Right ventricle myocardium inferior (tissue), 1 donor: ENCODE data around the gene TYW1B. TPM values are rescaled to one million over a fixed set of nuclear protein-coding genes. Genes with fewer than 3 reads are reported as not detected.
"Not testable (repeated sequence)": the region's sequence is repeated elsewhere in the genome, so short reads cannot be mapped to it uniquely, and the experiment has no call there.

Experiments
- ATAC-seq: fragments of 200-7000 bp; cut with Tn5 transposase; one replicate; pipeline ENCODE4 v1.9.1; 2020; ENCODE audit warnings: mild to moderate bottlenecking, moderate library complexity
- DNase-seq: peaks from one replicate; pipeline ENCODE4 v3.0.0; 2021; ENCODE audit errors: missing footprints
- intact Hi-C: fragments of 100-400 bp; cut with DNase I; formaldehyde crosslinking; loops from one replicate; pipeline ENCODE4 v1.11.0; 2022
- total RNA-seq: library from RNA; stranded (reverse); fragmentation: NEBNext Ultra II Directional; extraction: Animal tissue kit (Norgen Biotek cat#: 25700); gene quantifications from one replicate; pipeline ENCODE4 v1.2.1, GENCODE V29; 2021
- donor health status: DM: no; HTN: yes; CAD: no; lungs with severe emphysema.

Gene TYW1B
- total RNA-seq, 1 donor from 2014 or later: 3.1 TPM

DNA sequence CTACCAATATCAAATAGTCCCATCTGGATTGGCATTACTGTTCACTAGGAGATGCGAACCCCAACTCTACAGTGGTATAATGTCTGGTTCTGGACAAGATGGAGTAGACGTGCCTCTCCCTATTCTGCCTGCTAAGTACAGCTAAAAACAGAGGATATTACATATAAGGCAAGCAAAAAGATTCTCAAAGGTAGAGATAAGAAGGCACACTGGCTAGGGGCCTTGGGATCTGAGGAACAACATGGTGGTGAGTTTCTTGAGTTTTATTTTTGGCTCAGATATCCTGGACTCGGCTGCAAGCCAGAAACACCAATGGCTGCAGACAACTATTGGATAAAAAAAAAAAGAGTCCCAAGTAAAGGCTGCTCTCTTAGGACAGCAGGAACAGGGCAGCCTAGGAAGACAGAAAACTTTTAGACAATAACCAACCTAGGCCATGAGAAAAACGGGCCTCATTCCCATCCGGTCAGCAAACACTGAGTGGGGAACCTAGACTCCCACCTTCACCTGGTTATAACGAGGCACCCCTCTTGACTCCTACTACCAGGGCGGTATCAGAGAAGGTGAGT lies 222.1 kb downstream of the TYW1B start:
- ATAC-seq, intact Hi-C loops: not testable (repeated sequence)

DNA sequence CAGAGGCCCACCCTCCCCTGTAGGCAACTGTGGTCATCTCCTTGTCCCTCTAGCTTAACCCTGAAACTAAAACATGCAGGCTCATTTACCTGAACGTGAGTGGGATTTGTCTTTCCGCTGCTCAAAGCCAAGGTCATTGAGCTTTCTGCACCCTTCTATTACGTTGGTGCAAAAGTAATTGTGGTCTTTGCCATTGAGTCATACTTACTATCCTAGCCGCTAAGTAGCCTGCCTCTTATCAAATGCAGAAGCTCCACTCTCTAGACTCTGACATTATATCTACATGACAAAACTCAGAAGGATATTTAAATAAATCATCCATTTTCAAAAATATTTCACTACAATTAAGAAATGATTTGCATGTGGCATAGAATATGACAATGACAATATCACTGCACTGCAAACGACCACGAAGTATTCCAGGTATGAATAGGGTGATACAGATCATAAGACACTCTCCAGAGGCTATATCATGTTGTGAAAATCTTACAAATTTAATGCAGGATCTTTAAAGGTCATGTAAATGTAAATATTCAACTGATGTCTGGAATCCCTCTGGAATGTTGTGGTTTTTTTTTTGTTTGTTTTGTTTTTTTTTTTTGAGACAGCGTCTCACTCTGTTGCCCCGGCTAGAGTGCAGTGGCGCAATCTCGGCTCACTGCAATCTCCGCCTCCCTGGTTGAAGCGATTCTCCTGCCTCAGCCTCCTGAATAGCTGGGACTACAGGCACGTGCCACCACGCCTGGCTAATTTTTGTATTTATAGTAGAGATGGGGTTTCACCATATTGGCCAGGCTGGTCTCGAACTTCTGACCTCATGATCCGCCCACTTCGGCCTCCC lies 223.0 kb downstream of the TYW1B start:
- DNase-seq, ATAC-seq, intact Hi-C loops: not testable (repeated sequence)

More for the DNA sequence above, 222.1 kb downstream of the TYW1B start:
- not testable (repeated sequence) for DNase-seq

DNA sequence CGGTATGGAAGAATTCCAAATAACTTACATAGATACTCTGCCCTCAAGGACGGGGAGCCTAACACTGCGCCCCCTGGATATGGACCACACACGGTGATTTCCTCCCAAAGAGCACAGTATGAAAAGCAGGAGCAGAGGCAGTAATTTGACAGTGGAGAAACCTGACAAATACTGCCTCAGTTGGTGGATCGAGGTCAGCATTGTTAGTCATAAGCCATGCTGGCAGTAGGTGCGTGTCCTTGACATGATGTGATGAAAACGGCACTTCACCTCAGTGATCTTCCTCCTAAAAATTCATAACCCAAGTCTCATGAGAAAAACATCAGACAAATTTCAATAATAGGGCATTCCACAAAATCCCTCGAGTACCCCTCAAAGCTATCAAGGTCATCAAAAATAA lies 224.5 kb downstream of the TYW1B start:
- DNase-seq, intact Hi-C loops, ATAC-seq: not testable (repeated sequence)

DNA sequence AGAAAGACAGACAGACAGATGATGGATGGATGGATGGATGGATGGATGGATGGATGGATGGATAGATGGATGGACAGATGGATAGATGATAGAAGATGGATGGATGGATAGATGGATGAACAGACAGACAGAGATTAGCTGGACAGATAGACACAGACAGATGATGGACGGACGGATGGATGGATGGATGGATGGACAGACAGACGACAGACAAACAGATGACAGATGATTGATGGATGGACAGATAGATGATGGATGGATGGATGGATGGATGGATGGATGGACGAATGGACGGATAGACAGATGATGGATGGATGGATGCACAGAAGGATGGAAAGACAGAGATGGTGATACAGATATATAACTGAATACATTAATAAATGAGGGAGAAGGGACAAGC lies 224.9 kb downstream of the TYW1B start:
- ATAC-seq (no peak), DNase-seq (no peak)
- intact Hi-C loops: no loop called here

DNA sequence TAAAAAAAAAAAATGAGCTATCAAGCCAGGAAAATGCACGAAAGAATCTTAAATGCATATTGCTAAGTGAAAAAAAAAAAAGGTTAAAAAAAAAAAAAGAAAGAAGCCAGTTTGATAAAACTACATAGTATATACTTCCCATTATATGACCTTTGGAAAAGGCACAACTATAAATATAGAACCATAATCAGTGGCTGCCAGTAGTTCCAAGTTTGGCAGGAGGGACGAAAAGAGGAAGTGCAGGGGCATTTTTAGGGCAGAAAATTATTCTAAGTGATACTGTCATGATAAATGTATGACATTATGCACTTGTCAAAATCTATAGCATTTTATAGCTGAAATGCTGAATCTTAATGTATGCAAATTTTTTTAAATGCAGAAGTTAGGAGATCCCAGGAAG lies 226.3 kb downstream of the TYW1B start:
- ATAC-seq, DNase-seq, intact Hi-C loops: not testable (repeated sequence)

DNA sequence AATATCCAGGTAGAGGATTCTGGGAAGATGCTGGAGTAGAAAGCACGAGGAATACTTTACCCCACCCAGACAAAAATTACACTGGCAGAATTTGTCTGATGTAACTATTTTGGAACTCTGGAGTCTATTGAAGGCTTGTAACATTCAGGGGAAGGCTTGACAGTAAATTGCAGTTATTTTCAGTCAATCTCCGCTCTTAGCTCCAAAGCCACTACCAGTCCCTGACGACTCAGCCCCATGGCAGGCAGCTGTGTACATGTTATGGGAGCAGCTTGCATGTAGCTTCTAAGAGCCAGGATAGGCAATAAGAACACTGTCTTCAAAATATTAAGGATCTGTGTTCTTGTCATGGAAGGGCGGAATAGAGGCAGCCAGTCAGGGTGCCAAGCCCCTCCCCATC lies 238.0 kb downstream of the TYW1B start:
- ATAC-seq, DNase-seq, intact Hi-C loops: not testable (repeated sequence)

DNA sequence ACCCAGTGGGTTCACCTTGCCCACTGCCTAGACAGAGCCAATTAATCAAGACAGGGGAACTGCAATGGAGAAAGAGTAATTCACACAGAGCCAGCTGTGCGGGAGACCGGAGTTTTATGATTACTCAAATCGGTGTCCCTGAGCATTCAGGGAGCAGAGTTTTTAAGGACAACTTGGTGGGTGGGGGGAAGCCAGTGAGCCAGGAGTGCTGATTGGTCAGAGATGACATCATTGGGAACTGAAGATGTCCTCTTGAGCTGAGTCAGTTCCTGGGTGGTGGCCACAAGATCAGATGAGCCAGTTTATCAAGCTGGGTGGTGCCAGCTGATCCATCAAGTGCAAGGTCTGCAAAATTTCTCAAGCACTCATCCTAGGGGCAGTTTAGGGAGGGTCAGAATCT lies 240.7 kb downstream of the TYW1B start:
- ATAC-seq, intact Hi-C loops, DNase-seq: not testable (repeated sequence)

DNA sequence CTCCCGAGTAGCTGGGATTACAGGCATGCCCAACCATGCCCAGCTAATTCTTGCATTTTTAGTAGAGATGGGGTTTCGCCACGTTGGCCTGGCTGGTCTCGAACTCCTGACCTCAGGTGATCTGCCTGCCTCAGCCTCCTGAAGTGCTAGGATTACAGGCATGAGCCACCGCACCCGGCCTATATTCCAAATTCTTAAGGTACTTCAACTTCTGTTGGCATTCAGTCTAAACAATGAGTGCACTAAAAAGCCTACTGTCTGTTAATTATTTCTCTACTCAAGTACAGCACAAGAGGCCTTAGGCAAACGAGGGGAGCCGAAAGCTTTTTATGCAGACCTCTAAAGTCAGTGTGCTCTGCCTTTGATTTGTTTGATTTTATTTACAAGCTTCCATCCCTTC lies 243.4 kb downstream of the TYW1B start:
- ATAC-seq, intact Hi-C loops, DNase-seq: not testable (repeated sequence)

DNA sequence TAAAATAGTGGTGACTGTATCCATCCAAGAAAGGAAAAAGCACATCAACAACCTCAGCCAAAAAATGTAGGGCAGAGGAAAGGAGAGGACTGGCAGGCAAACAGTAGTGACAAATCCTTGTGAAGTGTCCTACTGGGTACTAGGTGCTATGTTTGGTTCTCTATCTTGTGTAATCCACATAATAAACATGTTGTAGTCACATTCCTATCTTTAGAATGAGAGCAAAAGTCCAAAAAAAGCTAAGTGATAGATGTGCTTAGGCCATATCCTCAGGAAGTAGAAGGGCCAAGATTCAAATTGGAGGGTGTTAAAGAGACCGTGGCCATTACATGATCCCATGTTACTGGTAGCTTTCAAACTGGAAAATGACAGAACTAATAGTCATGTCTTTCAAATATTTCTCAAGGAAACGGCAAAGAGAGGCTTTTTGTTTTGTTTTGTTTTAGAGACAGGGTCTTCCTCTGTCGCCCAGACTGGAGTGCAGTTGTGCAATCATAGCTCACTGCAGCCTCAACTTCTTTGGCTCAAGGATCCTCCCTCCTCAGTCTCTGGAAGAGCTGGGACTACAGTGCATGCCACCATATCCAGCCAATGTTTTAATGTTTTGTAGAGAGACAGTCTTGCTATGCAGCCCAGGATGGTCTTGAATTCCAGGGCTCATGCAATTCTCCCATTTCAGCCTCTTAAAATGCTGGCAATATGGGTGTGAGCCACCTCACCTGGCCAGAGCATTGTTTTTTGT lies 244.2 kb downstream of the TYW1B start:
- intact Hi-C loops, DNase-seq: not testable (repeated sequence)
- peak; percentile 68 for ATAC-seq

DNA sequence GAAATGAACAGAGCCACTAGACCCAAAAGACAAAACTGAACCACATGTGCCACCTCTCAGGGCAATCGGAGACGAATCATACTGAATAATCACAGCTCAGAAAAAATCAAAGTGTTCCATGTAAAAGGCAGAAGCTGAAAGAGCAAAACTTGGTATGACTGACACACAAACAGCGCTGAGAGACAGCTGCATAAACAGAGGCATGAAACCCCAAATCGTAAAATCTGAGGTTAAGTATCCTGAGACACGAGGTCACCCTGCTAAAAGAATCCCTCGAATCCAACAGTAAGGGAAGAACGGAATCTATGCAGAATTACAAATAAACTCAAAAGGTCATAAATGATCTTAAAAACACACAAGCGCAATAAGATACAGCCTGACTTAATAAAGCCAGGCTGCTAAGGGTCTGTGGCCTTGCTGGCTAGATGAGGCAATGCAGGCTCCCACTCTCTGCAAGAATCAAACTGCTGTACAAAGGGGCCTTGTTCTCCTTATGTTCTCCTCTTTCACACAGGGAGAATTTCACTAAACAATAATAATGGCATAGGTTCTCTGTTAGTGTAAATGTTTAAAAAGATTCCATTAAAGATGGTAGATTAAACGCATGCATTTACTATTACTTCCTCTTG lies 247.7 kb downstream of the TYW1B start:
- ATAC-seq, DNase-seq, intact Hi-C loops: not testable (repeated sequence)

DNA sequence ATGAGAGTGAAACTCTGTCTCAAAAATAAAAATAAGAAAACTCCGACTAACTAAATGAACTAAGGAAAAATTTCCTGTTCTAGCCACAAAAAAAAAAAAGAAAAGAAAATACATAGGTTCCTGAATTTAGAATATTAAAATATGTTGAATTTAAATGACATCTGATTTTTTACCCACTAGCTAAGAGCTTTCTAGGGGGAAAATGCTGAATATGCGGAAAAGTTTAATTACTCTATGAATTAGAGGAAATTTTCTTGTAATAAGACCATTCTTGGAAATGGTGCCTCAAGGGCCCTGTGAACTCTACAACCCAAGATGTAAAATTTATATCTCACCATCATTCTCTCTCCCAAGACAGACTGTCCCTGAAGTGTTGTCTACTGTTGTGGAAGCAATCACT lies 250.9 kb downstream of the TYW1B start:
- DNase-seq (no peak), ATAC-seq (no peak)
- intact Hi-C loops: no loop called here

DNA sequence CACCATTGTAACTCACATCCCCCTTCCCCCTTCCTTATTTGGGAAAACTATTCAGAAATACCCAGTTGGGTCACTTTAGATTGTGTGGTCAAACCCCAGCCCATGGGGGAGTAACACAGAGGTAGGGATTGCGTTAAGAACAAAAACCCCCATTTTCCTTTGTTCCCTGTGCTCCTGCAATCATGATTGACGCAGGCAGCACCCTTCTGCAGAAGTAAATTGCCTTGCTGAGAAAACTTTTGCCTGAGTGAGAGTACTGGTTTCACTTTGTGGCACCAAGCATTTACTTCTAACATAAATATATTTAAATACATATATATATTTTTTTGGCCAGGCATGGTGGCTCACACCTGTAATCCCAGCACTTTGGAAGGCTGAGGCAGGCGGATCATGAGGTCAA lies 266.0 kb downstream of the TYW1B start:
- ATAC-seq, DNase-seq, intact Hi-C loops: not testable (repeated sequence)

DNA sequence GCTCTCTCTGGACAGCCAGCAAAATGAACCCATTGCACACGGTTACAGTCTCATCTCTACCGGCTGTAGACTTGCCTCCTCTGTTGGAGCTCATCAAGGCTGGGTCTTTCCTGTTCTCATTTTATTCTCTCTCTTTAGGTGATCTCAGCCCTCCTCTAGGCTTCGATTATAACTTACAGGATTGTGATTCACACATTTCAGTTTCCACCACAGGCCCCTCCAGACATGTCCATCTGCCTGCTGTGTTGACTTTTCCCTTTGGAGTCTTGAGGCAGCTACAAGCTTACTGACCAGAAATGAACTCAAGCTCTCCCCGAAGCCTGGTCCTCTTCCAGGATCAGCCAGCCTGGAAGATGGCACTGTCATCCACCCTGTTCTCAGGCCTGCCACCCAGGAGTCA lies 268.5 kb downstream of the TYW1B start:
- not testable (repeated sequence) for DNase-seq

DNA sequence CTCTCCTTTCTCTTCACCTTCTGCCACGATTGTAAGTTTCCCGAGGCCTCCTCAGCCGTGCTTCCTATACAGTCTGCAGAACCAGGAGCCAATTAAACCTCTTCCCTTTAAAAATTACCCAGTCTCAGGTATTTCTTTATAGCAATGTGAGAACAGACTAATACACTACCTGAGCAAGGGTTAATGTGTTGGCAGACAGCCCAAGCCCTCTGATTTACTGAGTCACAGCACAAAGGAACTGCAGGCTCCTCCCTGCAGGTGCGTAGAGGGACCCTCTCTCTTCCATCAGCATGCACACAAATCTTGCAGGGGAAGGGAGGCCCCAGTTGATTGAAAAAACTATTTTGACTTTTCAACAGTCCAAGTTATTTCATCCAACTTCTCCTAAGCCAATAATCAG lies 271.3 kb downstream of the TYW1B start:
- ATAC-seq, DNase-seq, intact Hi-C loops: not testable (repeated sequence)

More for the DNA sequence above, 268.5 kb downstream of the TYW1B start:
- intact Hi-C loops, ATAC-seq: not testable (repeated sequence)

DNA sequence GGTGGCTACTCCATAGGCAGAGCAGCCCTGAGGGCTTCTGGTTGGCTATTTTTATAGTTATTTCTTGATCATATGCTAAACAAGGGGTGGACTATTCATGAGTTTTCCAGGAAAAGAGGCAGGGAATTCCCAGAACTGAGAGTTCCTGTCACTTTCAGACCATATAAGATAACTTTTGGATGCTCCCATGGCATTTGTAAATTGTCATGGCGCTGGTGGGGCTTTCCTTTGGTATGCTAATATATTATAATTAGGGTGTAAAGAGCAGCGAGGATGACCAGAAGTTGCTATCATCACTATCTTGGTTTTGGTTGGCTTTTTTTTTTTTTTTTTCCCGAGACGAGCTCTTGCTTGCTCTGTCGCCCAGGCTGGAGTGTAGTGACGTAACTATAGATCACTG lies 272.8 kb downstream of the TYW1B start:
- intact Hi-C loops, ATAC-seq, DNase-seq: not testable (repeated sequence)

DNA sequence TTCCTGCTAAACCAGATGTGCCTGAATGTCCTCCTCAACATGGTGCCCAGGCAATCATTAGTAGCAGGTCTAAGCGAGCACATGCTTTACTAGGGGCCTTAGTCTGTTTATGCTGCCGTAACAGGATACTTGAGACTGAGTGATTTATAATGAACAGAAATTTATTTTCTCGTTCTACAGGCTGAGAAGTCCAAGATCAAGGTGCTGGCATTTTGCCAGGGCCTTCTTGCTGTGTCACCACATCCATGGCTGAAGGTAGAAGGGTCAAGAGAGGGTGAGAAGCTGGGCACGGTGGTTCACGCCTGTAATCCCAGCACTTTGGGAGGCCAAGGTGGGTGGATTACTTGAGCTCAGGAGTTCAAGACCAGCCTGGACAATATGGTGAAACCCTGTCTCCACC lies 273.6 kb downstream of the TYW1B start:
- DNase-seq, intact Hi-C loops, ATAC-seq: not testable (repeated sequence)

DNA sequence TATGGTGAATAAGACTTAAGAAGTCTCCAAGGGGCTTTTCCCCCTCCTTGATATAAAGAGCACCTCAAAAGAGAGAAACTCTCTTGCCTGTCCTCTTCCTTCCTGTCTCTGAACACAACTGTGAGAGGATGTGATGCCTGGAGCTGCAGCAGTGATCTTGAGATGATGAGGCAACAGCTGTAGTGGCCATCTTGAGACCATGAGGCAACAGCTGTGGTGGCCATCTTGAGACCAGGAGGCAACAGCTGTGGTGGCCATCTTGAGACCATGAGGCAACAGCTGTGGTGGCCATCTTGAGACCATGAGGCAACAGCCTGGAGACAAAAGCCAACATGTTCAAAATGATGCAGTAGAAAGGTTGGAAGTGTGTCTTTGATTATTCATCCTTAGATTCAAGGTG lies 277.5 kb downstream of the TYW1B start:
- intact Hi-C loops, ATAC-seq, DNase-seq: not testable (repeated sequence)

DNA sequence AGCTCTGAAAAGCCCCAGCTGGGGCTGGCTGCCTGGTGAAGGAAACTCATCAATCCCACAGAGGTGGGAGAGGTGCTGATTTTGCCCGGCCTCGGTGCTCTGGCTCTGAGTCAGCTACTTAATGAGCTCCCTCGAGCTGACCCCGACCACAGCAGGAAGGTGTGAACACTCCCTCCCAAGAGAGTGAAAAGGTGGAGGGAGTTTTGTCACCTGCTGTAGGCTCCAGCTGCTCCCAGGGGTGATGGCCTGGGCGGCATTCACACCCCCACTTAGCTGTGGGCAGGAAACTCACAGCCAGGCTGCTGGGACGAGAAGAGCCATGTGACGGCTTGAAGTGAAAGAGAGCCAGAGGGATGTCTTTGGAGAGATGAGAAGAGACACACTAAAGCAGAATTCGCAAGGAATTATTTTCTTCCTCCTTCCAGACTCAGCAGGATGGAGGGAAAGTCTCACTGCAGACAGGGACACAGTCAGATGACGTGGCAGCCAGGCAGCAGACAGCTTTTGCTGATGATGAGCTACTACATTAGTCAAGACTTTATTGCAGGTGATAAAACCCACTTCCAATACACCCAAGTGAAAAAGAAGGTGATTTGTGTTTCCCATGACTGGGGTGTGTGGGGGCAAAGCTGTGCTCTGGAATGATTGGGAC lies 281.3 kb downstream of the TYW1B start:
- DNase-seq, intact Hi-C loops, ATAC-seq: not testable (repeated sequence)
